K562 (cell line): Measurements from ENCODE around the gene NGDN. TPM values are rescaled to one million over a fixed set of nuclear protein-coding genes. Genes with fewer than 3 reads are reported as not detected.
A peak's percentile ranks its signal among the peaks of the same experiment; 100 is the strongest.

Source experiments
- ATAC-seq: fragments of 200-7000 bp; cut with Tn5 transposase; 3 replicates; pipeline ENCODE4 v1.9.1; 2020; ENCODE audit warnings: moderate library complexity
- BruUV-seq: library from RNA; stranded (reverse); fragments of 400-500 nt; replicated peaks from 2 replicates; lab custom pipeline; 2021; lab: Mats Ljungman, UMichigan
- CTCF ChIA-PET: fragments of 300-600 bp; formaldehyde crosslinking; extraction: SDS; loops from one replicate; lab custom pipeline; 2021; ENCODE audit warnings: low intra/inter-chr PET ratio; lab: Yijun Ruan, JAX
- POLR2A ChIA-PET: fragments of 300-600, 350-650 bp; sonication (Branson Sonifier 250); formaldehyde crosslinking; extraction: SDS; loops from one replicate; lab custom pipeline; 2021; ENCODE audit warnings: antibody characterized with exemption, inconsistent platforms; lab: Yijun Ruan, JAX
- DNase-seq, 4 experiments: peaks; one replicate each; pipeline versions ENCODE4 v3.0.0 to v3.0.0-alpha.2; 2011 to 2018; ENCODE audit warnings: low spot score in 3 of 4, mixed read lengths in 3 of 4; ENCODE audit errors: extremely low read depth in 1 of 4
- FAIRE-seq: peaks from 2 replicates; lab custom pipeline; 2011; peaks lifted over from hg19 to GRCh38; lab: Jason Lieb, UNC
- H2AFZ ChIP-seq: 2 replicates; pipeline ENCODE4 v1.6.0; 2011; ENCODE audit warnings: low read depth, low read length, control low read depth, inconsistent platforms
- H3K27ac ChIP-seq: fragments of 200-600 bp; 3 replicates; pipeline ENCODE4 v1.8.0; 2011; ENCODE audit warnings: low read depth, mild to moderate bottlenecking, control low read depth, inconsistent platforms, low read length, moderate library complexity, mixed read lengths; ENCODE audit errors: extremely low read depth
- H3K27me3 ChIP-seq, 2 experiments: fragments of 300-600 bp in 1 of 2; 2 replicates in 1 of 2; 3 replicates in 1 of 2; pipeline versions ENCODE4 v1.6.0 to v1.8.0; 2011; ENCODE audit warnings: inconsistent platforms in 2 of 2, low read length in 2 of 2, mild to moderate bottlenecking in 1 of 2, mixed read lengths in 1 of 2, moderate library complexity in 1 of 2; ENCODE audit not compliant: control insufficient read depth in 2 of 2, insufficient read depth in 2 of 2
- H3K36me3 ChIP-seq: fragments of 300-600 bp; 3 replicates; pipeline ENCODE4 v1.8.0; 2011; ENCODE audit warnings: mild to moderate bottlenecking, low read length, inconsistent platforms; ENCODE audit not compliant: control insufficient read depth, insufficient read depth
- H3K4me1 ChIP-seq, 2 experiments: fragments of 200-600 bp in 1 of 2; replicated peaks in 1 of 2; 2 replicates in 1 of 2; 3 replicates in 1 of 2; pipeline versions ENCODE4 v1.5.1 to v1.8.0; 2011; ENCODE audit warnings: inconsistent platforms in 2 of 2, low read length in 2 of 2, mild to moderate bottlenecking in 1 of 2, mixed read lengths in 1 of 2, moderate library complexity in 1 of 2; ENCODE audit not compliant: control insufficient read depth in 2 of 2, insufficient read depth in 2 of 2
- H3K4me2 ChIP-seq: 2 replicates; pipeline ENCODE4 v1.6.1; 2011; ENCODE audit warnings: low read length, control low read depth, inconsistent platforms, mixed read lengths; ENCODE audit not compliant: insufficient read depth
- H3K4me3 ChIP-seq: fragments of 200-600 bp; sonication (generic), shearing (Covaris generic); 2 replicates; pipeline ENCODE4 v1.5.1; 2016; ENCODE audit warnings: control low read depth, inconsistent platforms
- H3K79me2 ChIP-seq: fragments of 200-600 bp; 3 replicates; pipeline ENCODE4 v1.8.0; 2011; ENCODE audit warnings: low read length, inconsistent platforms; ENCODE audit not compliant: control insufficient read depth, insufficient read depth
- H3K9ac ChIP-seq, 2 experiments: 2 replicates each; pipeline versions ENCODE4 v1.6.0 to v1.6.1; 2011; ENCODE audit warnings: low read depth in 2 of 2, low read length in 2 of 2, control low read depth in 1 of 2, inconsistent platforms in 1 of 2, mild to moderate bottlenecking in 1 of 2, mixed read lengths in 1 of 2; ENCODE audit not compliant: insufficient read depth in 1 of 2
- H3K9me1 ChIP-seq: one replicate; pipeline ENCODE4 v1.6.0; 2011; ENCODE audit warnings: inconsistent platforms, mild to moderate bottlenecking, low read length, moderate library complexity; ENCODE audit not compliant: control insufficient read depth, insufficient read depth
- H3K9me3 ChIP-seq: replicated peaks from 2 replicates; pipeline ENCODE4 v1.5.1; 2011; ENCODE audit warnings: low read depth, low read length, inconsistent platforms; ENCODE audit not compliant: control insufficient read depth, insufficient read depth
- H4K20me1 ChIP-seq: replicated peaks from 2 replicates; pipeline ENCODE4 v1.6.1; 2011; ENCODE audit warnings: low read length, inconsistent platforms, mixed read lengths; ENCODE audit not compliant: control insufficient read depth, insufficient read depth
- CCNT2 ChIP-seq: IDR thresholded peaks from 2 replicates; pipeline ENCODE4 v1.6.1; 2011; ENCODE audit warnings: borderline replicate concordance, low read depth, mild to moderate bottlenecking, moderate library complexity, mixed read lengths, low read length; ENCODE audit not compliant: insufficient read length; ENCODE audit errors: extremely low read depth
- IRF2 ChIP-seq: sonication (generic); formaldehyde crosslinking; IDR thresholded peaks from 2 replicates; pipeline ENCODE4 v1.8.1; 2022; ENCODE audit warnings: mild to moderate bottlenecking, missing genetic modification reagents
- MED1 ChIP-seq: sonication (generic); formaldehyde crosslinking; IDR thresholded peaks from 2 replicates; pipeline ENCODE4 v1.8.1; 2023; ENCODE audit warnings: missing genetic modification reagents, borderline replicate concordance
- NRF1 ChIP-seq, 2 experiments: fragments of 450-650 bp; IDR thresholded peaks in 1 of 2; conservative IDR thresholded peaks in 1 of 2; 2 replicates each; pipeline ENCODE4 v1.6.1; 2014; ENCODE audit warnings: mild to moderate bottlenecking in 2 of 2
- OTX1 ChIP-seq: fragments of 450-650 bp; formaldehyde crosslinking; IDR thresholded peaks from 2 replicates; pipeline ENCODE4 v1.4.0; 2022; ENCODE audit warnings: mild to moderate bottlenecking
- POLR3A ChIP-seq: IDR thresholded peaks from 2 replicates; pipeline ENCODE4 v1.6.1; 2011; ENCODE audit warnings: borderline replicate concordance, mild to moderate bottlenecking, moderate library complexity; ENCODE audit not compliant: insufficient read length, insufficient read depth; ENCODE audit errors: extremely low read depth
- RAD51 ChIP-seq: fragments of 450-650 bp; IDR thresholded peaks from 2 replicates; pipeline ENCODE4 v1.7.1; 2016; ENCODE audit warnings: low read depth, mild to moderate bottlenecking, borderline replicate concordance
- RFX1 ChIP-seq: fragments of 450-650 bp; IDR thresholded peaks from 2 replicates; pipeline ENCODE4 v1.6.1; 2016; ENCODE audit warnings: mild to moderate bottlenecking, moderate library complexity
- ZFPM2 ChIP-seq: fragments of 250-450 bp; sonication (Bioruptor Pico); IDR thresholded peaks from 2 replicates; pipeline ENCODE4 v1.5.1; 2022; ENCODE audit warnings: mild to moderate bottlenecking
- ZNF277 ChIP-seq: fragments of 250-450 bp; sonication (Bioruptor Pico); IDR thresholded peaks from 2 replicates; pipeline ENCODE4 v1.8.0; 2022; ENCODE audit warnings: inconsistent platforms, mild to moderate bottlenecking, moderate library complexity, borderline replicate concordance
- WGBS: fragments of 100-300 bp; shearing (Covaris generic); methylation state at CpG from one replicate; pipeline ENCODE4 v1.1.6; 2016; ENCODE audit warnings: low coverage, mixed read lengths; ENCODE audit not compliant: insufficient coverage; ENCODE audit errors: missing lambda C conversion rate; 5-methylcytosine and 5-hydroxymethylcytosine counted together
- in situ Hi-C: fragments of 300-500 bp; cut with MboI; formaldehyde crosslinking; loops from 4 replicates; pipeline ENCODE4 v1.15.0; 2018; ENCODE audit warnings: inconsistent platforms, mixed read lengths
- intact Hi-C: fragments of 100-400 bp; cut with micrococcal nuclease; formaldehyde crosslinking; loops from 2 replicates; pipeline ENCODE4 v1.14.2; 2022
- polyA plus RNA-seq, 8 experiments: library from polyadenylated mRNA; depleted of rRNA in 4 of 8; stranded (reverse) in 5 of 8; unstranded in 3 of 8; fragments of >200 nt; fragmentation: Nextera tagmentation in 2 of 8; fragmentation: Illumina TruSeq in 1 of 8; extraction: Ambion mirVana in 2 of 8; extraction: Trizol in 1 of 8; gene quantifications; 2 replicates each; pipeline versions ENCODE4 v1.2.1 to v1.2.3, GENCODE V29; 2011 to 2014; ENCODE audit warnings: inconsistent platforms in 1 of 8, missing spikeins in 1 of 8
- total RNA-seq, 7 experiments: library from RNA; depleted of rRNA in 6 of 7; stranded (reverse); fragments of >200 nt in 6 of 7; fragmentation: Illumina TruSeq in 2 of 7; extraction: Trizol in 2 of 7; gene quantifications; 2 replicates each; pipeline versions ENCODE4 v1.2.1 to v1.2.3, GENCODE V29; 2011 to 2021; ENCODE audit warnings: low replicate concordance in 1 of 7
- TF ChIP-seq, protein P1 (sequence below), 2 experiments: fragments of 450-650 bp in 1 of 2; IDR thresholded peaks; 2 replicates each; pipeline ENCODE4 v1.6.1; 2011 to 2017; ENCODE audit warnings: low read depth in 2 of 2, antibody characterized with exemption in 1 of 2, borderline replicate concordance in 1 of 2, low read length in 1 of 2, mild to moderate bottlenecking in 1 of 2, mixed read lengths in 1 of 2; ENCODE audit not compliant: control insufficient read depth in 1 of 2

NGDN gene
- total and polyA plus RNA-seq, 9 of the 15 experiments (the other 6 are each of a cell fraction or from before 2014, with no cell fraction given): 42.9 to 195 (median 74.9) TPM

GRCh38 chr14:23430723-23431085 is 38.8 kb upstream of the NGDN start:
- H3K27me3 ChIP-seq: peaks cover 0 to 42% of the 10 kb centered on the region in 2 experiments; a peak in 3 of 5 replicates
- CTCF ChIA-PET: no interaction called here
- no TSS peak for BruUV-seq
- H3K79me2 ChIP-seq: no peaks in the 10 kb centered on the region
- DNase-seq: no peak
- FAIRE-seq: no peak
- TF ChIP-seq ZNF277 (CRISPR knock-in tag): no peak
- TF ChIP-seq RAD51: no peak
- TF ChIP-seq RFX1: peak; percentile 68
- intact Hi-C loops (loop anchor here (5.0 kb wide), 1 partner anchor 52 kb away; no protein-coding TSS in a partner anchor), in situ Hi-C loops (no loop called here)
- ATAC-seq: no peak
- H4K20me1 ChIP-seq: no peaks in the 10 kb centered on the region; the same call in 1 of the 2 replicates
- H3K4me3 ChIP-seq: no peak overlapping the region
- no peak overlapping the region for H3K4me2 ChIP-seq
- WGBS: 0% methylated on average over 2 of the region's 2 CpGs
- H3K4me1 ChIP-seq: peaks cover 0 to under 1% of the 10 kb centered on the region in 2 experiments; a peak in 1 of 5 replicates
- POLR2A ChIA-PET: no interaction called here
- H3K27ac ChIP-seq: no peak overlapping the region
- H3K9me1 ChIP-seq: no peaks in the 10 kb centered on the region
- no peak overlapping the region for H2AFZ ChIP-seq
- H3K9ac ChIP-seq: no peak overlapping the region
- H3K9me3 ChIP-seq: no peaks in the 10 kb centered on the region
- H3K36me3 ChIP-seq: no peaks in the 10 kb centered on the region

DNA sequence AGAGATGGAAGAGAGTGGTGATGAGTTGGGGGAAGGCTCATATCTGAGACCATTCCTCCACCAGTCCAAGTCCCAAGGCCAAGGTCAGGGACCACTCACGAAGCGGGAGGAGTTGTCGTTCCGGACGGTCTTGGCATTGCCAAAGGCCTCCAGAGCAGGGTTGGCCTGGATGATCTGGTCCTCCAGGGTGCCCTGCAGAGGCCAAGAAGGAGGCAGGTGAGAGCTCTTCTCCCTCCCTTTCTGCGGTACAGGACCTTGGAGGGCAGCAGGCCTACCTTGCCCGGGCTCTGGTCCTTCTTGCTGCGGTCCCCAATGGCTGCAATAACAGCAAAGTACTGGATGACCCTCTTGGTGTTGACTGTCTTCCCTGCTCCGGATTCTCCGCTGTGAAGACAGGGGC is 38.0 kb upstream of the NGDN start:
- Histone ChIP-seq H3K4me2 (no peak overlapping the region), H3K9me3 (no peaks in the 10 kb centered on the region), H3K27me3 (peaks cover 0 to 40% of the 10 kb centered on the region in 2 experiments; a peak in 3 of 5 replicates), H2AFZ (no peak overlapping the region), H3K36me3 (no peaks in the 10 kb centered on the region), H4K20me1 (no peaks in the 10 kb centered on the region; the same call in 1 of the 2 replicates), H3K27ac (no peak overlapping the region), H3K9ac (no peak overlapping the region), H3K9me1 (no peaks in the 10 kb centered on the region), H3K4me3 (no peak overlapping the region), H3K4me1 (peaks cover 2 to 5% of the 10 kb centered on the region in 2 experiments; a peak in 3 of 5 replicates), H3K79me2 (no peaks in the 10 kb centered on the region)
- 8% methylated on average over 10 of the region's 10 CpGs for WGBS
- intact Hi-C loops (loop anchor here (5.0 kb wide), 1 partner anchor 51 kb away; no protein-coding TSS in a partner anchor), in situ Hi-C loops (no loop called here)
- ATAC-seq: no peak
- ChIA-PET CTCF (no interaction called here), POLR2A (no interaction called here)
- DNase-seq: no peak
- BruUV-seq: no TSS peak
- FAIRE-seq: no peak
- no peak for TF ChIP-seq IRF2 (CRISPR knock-in tag)
- TF ChIP-seq POLR3A: no peak
- TF ChIP-seq CCNT2: no peak
- TF ChIP-seq OTX1 (CRISPR knock-in tag): no peak
- no peak for TF ChIP-seq MED1 (CRISPR knock-in tag)
- no peak for TF ChIP-seq ZFPM2 (CRISPR knock-in tag)
- no peak for TF ChIP-seq NRF1 (conservative IDR thresholded peaks at IDR 0.05 in 1 of 2, IDR thresholded peaks at IDR 0.05 in 1 of 2)
- TF ChIP-seq, protein P1, sequence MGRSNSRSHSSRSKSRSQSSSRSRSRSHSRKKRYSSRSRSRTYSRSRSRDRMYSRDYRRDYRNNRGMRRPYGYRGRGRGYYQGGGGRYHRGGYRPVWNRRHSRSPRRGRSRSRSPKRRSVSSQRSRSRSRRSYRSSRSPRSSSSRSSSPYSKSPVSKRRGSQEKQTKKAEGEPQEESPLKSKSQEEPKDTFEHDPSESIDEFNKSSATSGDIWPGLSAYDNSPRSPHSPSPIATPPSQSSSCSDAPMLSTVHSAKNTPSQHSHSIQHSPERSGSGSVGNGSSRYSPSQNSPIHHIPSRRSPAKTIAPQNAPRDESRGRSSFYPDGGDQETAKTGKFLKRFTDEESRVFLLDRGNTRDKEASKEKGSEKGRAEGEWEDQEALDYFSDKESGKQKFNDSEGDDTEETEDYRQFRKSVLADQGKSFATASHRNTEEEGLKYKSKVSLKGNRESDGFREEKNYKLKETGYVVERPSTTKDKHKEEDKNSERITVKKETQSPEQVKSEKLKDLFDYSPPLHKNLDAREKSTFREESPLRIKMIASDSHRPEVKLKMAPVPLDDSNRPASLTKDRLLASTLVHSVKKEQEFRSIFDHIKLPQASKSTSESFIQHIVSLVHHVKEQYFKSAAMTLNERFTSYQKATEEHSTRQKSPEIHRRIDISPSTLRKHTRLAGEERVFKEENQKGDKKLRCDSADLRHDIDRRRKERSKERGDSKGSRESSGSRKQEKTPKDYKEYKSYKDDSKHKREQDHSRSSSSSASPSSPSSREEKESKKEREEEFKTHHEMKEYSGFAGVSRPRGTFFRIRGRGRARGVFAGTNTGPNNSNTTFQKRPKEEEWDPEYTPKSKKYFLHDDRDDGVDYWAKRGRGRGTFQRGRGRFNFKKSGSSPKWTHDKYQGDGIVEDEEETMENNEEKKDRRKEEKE (IDR thresholded peaks at IDR 0.05; ENCODE audit: borderline replicate concordance in 1 of 2, control insufficient read depth in 1 of 2, low read depth in 2 of 2, low read length in 1 of 2): no peak
